Colon (tissue), 2 donors: ENCODE measurements around the gene C1GALT1C1.
"Not testable (repeated sequence)": the region's sequence is repeated elsewhere in the genome, so short reads cannot be mapped to it uniquely, and the experiment has no call there.

ENCODE experiments used
- FAIRE-seq: peaks from 2 replicates; lab custom pipeline; 2012; peaks lifted over from hg19 to GRCh38; lab: Jason Lieb, UNC
- donor health status: control.
- donor health status: control.

C1GALT1C1 gene

DNA sequence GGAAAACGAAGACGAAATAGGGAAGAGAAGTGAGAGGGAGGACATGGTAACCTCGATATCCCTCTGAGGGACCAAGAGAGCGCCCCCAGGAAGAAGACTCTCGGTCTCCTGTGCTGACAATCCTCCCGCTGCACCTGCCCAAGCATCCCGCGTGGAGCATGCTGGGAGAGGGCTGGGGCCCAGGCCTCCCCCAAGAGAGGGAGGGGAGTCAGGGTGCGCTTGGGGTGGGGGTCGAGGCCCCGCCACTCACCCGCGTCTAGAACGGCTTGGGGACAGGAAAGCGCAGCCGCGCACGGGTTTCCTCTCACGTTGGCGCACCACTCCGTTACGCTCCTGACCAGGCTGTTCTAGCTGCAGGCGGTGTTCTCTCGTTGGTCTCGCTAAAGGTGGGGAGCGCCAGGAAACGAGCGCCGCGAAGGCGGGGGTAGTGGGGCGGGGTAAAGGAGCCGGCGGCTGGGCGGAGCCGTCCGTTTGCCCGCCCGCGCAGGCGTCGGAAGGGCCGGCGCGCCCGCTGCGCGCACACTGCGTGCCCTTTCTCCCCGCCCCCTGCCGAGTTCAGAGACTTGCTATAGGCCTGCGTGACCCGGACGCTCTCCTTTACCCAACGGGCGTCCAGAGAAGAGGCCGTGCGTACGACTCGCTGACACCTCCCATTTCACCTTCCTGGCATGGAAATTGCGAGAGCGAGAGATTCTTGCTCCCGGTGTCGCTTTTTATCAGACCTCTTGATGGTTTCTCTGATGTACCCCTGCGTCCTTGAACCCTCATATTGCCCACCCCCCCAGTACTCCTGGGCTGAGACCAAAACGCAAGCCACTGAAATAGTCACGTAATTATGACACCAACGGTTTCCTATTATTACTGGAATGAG lies at the start of gene C1GALT1C1:
TSS of gene C1GALT1C1 (minus strand) at position 388 of the 871 bp plus-strand sequence. CDS start 2,888 bp downstream, outside the sequence.
- FAIRE-seq = no peak

DNA sequence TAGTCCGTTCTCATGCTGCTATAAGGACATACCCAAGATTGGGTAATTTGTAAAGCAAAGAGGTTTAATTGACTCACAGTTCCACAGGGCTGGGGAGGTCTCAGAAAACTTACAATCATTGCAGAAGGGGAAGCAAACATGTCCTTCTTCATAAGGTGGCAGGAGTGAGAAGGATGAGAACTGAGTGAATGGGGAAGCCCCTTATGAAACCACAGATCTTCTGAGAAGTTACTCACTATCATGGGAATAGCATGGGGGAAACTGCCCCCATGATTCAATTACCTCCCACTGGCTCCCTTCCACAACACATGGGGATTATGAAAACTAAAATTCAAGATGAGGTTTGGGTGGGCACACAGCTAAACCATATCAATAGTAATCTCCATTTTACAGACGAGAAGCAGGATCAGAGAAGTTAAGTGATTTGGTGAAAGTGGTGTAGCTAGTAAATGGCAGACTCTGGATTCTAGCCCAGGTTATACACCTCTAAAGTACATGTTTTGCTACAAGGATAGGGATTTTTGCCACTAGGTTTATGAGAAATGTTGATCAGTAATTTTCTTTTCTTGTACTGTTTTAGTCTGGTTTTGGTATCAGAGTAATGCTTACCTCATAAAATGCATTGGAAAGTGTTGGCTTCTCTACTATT lies 47.3 kb upstream of the C1GALT1C1 start:
- no peak for FAIRE-seq

DNA sequence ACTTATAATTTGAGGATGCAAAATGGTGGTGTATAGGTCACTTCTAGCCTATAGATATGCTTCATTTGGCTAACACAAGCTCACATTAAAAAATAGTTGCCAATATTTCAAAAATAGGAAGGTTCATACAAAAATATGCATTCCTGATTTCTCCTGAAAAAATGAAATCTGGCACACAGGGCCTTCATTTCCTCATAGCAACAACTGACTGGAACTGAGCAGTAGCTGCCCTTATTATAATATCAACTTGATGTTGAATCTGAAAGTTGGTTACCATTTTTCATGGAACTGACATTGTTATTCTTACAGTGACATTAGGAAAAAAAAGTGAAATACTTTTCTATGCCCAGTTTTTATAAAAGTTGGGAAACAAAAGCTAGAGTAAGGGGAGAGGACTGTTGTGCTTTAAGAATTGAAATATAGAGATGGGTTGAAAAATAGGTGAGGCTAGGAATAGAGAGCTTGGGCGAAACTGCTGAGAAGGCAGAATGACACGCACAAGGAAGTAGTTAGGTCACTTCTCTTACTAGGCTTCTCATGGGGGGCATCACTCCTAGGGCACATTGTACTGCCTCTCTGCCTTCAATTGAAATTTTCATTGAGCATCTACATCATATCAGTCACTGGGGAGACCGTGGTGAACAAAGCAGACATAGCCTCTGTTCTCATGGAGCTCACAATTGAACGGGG lies 43.1 kb upstream of the C1GALT1C1 start:
- no peak for FAIRE-seq

DNA sequence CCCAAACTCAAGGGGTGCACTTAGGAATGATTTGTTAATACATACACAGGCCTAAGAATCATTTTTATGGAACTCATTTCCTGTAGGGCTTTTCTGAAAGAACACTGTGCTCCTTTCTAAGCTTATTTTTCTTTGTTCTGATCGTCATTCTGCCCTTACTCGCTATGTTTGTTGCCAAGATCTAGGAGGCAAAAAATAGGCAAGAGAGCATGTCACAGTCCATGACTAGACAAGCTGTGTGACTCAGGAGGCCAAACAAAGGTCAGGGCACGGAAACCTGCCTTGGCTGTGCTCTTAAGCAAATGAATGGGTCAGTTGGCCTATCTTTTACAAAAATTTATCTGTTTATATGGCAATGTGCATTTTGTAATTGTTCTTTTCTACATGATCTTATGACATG lies 42.5 kb upstream of the C1GALT1C1 start:
- no peak for FAIRE-seq

DNA sequence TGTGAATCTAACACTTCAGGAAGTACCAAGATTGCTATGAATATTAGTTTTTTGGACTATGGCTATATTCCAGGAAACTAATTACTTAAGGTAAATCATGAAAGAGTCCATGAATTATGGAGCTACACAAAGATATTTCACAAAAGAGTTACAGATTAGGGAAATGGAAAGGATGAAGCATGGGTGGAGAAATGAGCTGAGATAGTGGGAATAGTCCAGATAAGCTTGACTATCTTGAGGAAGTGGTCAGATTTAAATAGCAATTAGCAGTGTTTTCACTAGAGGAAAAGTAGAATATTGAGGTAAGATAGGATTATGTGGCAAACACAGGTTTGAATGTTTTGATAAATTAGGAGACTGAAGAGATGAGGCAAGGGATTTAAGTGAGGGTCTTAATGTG lies 42.1 kb upstream of the C1GALT1C1 start:
- FAIRE-seq = no peak

DNA sequence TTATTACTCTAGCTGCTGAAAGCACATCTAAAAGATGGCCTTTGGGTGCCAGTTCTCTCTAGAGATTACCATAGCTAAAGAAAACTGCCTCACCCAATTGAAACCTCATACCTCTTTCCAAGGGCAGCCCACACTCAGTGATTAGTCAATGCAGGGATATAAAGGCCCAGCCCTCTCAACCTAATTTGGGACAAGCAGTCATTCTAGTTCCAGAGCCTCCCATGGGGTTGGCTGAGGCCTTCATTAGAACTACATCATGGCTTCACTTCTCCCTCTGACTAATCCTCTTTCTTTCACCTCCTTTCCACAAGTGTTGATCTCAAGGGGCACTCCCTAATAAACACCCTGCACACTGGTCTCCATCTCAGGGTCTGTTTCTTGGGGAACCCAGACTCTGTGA lies 38.5 kb upstream of the C1GALT1C1 start:
- FAIRE-seq = no peak

DNA sequence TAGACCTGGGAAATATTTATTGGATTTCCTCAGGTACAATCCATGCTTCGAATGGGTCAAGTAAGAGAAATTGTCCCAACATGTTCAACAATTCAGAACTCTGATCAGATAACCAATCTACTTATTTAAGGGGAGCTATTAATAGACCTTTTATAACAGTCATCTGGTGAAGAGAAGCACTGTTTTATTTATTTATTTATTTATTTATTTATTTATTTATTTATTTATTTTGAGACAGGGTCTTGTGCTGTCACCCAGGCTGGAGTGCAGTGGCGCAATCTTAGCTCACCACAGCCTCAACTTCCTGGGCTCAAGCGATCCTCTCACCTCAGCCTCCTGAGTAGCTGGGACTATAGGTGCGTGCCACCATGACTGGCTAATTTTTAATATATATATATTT lies 34.7 kb upstream of the C1GALT1C1 start:
- FAIRE-seq = not testable (repeated sequence)

DNA sequence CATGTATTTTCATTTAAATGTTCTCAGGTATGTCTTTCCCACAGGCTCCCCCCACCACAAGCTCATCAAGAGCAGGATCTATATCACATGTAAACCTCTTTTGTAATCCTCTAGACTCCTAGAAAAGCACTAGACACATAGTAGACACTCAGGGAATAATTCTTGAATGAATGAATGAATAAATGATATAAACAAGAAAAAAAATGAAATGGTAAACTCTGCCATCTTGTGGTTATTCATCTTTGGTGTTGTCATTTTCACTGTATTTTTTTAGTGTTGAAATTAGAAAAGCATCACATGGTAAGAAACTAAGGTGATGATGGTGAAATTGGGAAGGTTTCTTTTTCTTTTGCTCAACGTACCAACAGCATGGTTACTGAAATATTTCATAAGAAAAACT lies 34.2 kb upstream of the C1GALT1C1 start:
- FAIRE-seq = peak; percentile 84

DNA sequence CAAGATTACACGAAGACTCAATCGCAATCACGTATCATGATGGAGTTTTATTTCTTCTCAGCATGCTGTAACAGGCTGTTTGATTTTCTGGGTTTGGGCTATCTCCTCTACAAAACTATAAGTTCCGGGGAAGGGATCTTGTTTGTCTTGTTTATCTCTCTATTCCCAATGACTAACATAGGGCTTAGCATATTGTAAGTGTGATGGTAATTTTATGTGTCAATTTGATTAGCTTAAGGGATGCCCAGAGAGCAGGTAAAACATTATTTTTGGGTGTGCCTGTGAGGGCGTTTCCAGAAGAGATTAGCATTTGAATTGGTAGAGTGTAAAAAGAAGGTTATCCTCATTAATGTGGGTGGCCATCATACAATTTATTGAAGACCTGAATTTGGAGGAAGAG lies 32.8 kb upstream of the C1GALT1C1 start:
- FAIRE-seq = no peak

DNA sequence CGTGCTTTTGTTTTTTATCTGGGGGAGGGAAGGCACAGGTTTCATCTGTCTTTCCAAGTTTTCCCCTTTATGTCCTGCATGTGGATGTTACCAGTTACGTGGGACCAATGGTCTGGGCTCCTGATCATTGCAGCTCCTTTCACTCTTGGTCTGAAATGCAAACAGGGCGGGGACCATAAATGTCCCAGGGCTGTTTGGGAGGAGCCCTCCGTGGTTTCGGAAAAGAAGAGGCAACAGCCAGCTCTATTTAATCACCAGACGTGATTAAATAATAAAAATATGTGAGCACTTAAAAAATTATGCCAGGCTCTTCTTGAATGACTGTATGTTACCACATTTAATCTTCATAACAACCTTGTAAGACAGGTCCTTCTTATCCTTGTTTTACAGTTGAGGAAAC lies 30.8 kb upstream of the C1GALT1C1 start:
- FAIRE-seq = no peak

DNA sequence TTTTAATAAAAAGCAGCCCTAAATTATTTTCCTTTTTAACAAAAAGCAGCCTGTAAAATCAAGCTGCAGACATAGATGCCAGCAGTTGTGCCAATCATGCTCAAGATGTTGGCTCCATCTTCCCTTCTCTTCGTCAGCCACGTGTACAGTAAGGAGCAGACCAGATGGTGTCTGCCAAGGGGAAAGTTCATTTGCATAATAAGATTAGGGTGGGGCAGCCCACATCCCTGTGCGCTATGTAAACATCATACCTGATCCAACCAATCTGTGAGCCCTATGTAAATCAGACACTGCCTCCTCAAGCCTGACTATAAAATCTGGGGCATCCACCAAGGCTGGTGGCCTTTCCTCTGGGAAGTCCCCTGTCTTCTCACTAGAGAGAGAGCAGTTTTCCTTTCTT lies 23.1 kb upstream of the C1GALT1C1 start:
- FAIRE-seq = no peak

DNA sequence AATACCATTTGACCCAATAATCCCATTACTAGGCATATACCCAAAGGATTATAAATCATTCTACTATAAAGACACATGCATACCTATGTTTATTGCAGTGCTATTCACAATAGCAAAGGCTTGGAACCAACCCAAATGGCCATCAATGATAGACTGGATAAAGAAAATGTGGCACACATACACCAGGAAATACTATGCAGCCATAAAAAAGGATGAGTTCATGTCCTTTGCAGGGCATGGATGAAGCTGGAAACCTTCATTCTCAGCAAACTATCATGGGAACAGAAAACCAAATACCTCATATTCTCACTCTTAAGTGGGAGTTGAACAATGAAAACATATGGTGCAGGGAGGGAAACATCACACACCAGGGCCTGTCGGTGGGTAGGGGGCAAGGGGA lies 22.4 kb upstream of the C1GALT1C1 start:
- not testable (repeated sequence) for FAIRE-seq

DNA sequence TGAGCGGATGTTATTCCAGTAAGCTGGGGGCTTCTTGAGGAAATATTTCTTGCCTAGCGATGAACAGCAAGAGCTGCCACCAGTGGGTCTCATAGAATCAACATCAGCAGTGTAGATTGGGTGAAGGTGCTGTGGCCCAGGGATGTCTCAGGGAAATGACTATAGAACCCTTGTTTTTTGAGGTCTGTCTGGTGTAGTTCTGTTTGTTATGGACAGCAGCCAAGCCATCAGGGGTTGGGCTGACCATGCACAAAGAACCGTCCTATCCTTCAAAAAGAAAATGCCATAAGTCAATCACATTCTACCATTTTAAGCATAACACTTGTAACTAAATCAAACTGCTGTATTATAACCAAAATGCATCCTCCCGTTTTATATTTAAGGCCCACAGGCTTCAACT lies 17.3 kb upstream of the C1GALT1C1 start:
- FAIRE-seq = no peak

DNA sequence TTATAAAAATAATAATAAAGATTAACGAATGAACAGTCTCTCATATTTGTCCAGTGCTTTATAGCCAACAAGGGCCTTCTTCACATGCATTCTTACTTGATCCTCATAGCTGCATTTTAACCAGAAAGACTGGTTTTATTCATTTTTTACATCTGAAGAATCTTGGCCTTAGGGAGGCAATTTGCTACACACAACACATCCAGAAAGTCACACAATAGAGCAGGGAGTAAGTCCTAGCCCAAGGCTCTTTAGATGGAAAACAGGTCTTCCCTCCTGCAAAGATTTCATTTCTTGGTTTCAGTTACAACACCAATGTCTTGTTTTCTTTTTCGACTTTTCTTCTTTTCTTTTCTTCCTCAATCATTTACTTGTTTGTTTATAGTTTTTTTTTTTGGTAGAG lies 13.0 kb upstream of the C1GALT1C1 start:
- no peak for FAIRE-seq

DNA sequence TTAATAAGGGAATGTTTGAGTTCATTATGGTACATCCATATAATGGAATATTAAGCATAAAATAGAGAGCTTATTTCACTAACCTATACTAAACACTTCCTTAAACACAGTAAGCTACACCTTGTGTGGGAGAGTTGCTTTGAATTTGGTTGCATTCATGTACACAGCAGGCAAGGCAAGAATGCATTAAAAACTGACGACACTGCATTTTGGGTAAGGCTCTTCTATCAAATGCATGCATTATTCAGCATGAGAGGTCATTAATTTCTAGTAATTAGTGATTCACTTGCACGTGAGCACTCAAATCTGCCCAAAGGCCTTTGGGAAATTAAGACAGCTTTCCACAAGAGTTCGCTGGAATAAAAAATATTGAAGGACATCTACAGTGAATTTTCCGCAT lies 8.8 kb upstream of the C1GALT1C1 start:
- FAIRE-seq = no peak

DNA sequence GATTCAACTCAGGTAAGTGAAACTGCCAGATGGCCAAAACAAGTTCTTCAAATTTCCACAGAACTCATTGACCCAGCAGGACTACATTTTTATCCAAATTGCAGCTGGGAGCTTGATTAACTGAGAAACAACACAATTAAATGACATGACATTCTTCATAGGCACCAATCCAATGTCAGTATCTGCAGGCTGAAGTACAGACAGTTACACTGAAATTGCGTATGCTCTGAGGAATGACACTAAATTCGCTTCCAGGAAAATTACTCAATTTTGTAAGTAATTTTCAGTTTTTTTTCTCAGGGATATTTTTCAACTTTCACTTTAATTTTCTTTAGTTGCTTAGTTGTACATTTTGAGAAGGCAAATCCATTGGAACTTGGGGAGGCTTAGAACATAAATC lies 4.5 kb downstream of the C1GALT1C1 start:
- no peak for FAIRE-seq

DNA sequence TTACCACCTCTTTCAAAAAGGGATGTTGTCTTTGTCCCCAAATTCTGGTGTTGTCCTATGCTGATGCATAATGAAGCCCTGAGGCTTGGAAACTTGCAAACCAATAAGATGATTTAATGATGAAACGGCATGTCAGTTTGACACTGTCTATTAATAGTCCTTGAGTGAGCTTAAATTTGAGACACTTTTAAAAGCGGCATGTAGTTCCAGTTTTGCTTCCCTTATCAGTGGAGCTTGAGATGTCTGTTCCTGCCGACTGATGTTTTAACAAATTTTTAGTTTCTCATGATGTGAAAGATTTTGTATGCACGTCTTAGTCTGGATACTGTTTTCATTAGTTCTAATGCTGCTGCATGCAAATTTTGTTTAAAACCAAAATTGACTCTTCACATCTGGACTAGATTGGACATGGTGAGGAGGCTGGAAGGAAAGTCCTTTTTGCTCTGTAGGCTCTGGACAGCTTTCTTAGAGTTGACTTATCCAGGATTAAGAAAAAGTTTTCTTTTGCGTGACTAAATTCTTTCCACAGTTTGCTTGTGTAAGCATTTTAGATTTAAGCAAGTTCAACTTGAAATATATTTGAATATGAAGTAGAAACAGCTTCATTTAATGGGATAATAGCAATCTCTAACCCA lies 11.7 kb downstream of the C1GALT1C1 start:
- no peak for FAIRE-seq

DNA sequence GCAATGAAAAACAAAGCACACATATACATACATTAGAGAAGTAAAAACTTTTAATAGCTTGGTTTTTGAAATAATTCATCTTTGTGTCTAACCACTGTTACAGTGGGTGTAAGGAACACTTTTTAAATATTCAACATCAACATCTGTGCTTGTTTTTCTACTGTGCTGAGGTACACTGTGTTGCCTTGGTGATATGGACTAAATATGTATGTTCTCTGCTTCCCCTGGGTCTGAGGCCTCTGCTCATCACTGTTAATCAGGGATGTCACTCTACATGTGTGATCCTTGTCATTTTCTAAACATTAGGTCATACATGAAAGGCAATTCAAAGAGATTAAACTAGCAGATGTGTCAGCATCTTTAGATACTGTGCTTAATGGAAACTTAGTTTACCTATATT lies 15.0 kb downstream of the C1GALT1C1 start:
- no peak for FAIRE-seq

DNA sequence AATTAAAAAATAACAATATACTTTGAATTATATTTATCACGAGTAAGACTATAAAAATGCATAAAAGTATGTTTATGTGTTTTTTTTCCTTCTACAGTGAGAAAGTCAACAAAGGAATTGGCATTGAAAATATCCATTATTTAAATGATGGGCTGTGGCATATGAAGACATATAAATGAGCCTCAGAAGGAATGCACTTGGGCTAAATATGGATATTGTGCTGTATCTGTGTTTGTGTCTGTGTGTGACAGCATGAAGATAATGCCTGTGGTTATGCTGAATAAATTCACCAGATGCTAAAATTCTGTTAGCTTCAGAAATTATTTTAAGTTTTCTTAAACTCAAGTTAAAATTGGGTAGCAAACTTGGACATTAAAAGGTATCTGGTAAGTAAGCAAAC lies 17.8 kb downstream of the C1GALT1C1 start:
- FAIRE-seq = no peak

DNA sequence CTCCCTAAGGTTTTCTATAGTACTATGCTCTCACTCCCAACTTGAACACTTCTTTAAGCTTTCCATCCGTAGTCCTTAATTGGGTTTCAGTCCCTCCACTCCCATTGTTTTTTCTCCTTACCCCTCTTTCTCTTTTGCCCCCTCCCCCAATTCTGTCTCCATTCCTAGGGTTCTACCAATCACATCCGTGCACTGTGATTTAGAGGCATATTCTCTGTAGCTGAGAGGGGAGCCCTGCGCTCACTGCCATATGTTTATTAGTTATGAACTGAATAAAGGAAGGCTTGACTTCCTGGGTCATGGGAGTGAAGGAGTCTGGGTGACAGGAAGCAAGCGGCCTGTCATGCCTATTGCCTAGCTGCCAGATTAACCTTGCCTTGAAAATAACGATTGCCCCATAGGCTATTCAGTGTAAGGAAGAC lies 25.5 kb downstream of the C1GALT1C1 start:
- FAIRE-seq = no peak

DNA sequence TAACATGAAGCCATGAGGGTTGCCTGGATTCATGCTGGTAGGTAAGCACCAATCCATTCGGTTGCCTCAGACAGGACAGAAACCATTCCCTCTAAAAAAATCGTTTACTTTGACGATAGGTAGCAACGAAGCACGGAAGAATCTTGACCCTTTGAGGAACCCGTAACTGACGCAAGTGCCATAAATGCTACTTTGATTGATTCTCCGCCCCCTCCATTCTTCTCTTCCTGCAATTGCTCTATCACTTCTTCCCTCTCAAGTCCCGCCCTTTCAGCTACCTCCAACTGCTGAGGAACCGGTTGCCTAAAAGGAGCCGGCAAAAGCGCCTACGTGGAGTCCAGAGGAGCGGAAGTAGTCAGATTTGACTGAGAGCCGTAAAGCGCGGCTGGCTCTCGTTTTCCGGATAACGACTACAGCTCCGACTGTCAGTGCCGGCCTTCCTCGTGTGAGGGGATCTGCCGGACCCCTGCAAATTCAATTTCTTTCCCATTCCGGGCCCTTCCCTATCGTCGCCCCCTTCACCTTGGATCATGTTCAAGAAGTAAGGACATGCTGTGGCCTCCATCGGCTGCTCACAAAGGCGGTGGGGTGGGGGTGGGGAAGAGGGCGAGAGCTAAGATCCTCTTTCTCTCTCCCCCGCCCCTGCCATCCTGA lies 26.0 kb downstream of the C1GALT1C1 start, which contains the start of gene MCTS1:
TSS of gene MCTS1 (plus strand) at position 395 of the 654 bp plus-strand sequence. CDS start at position 531, 136 bp downstream.
- FAIRE-seq = peak; percentile 53

DNA sequence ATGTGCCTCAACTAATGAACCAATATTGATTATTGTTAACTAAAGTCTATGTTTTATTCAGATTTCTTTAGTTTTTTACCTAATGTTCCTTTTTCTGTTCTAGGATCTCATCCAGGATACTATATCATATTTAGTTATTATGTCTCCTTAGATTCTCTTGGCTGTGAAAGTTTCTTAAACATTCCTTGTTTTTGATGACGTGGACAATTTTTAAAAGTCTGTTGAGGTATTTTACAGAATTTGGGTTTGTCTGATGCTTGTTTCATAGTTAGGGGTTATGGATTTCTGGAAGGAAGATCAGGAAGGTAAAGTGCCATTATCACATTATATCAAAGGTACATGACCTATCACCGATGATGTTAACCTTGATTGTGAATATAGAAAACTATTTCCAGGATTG lies 44.2 kb downstream of the C1GALT1C1 start:
- FAIRE-seq = no peak
